Tibial nerve (tissue), 4 donors: ENCODE measurements around the gene MYG1. TPM values are rescaled to one million over a fixed set of nuclear protein-coding genes. Genes with fewer than 3 reads are reported as not detected.

Experiments used
- DNase-seq, 2 donors: peaks; one replicate each; pipeline ENCODE4 v3.0.0-alpha.2; 2019; ENCODE audit warnings: low spot score in 2 of 2
- H3K27ac ChIP-seq, 4 donors: fragments of 200-600 bp; sonication (generic) in 3 of 4; one replicate each; pipeline ENCODE4 v1.5.1; 2017 to 2019; ENCODE audit warnings: mild to moderate bottlenecking in 1 of 4
- H3K27me3 ChIP-seq, 2 donors: fragments of 200-600 bp; sonication (generic) in 1 of 2; one replicate each; pipeline versions ENCODE4 v1.5.1 to v1.6.0; 2017 to 2019
- H3K36me3 ChIP-seq, 3 donors: fragments of 200-600 bp; sonication (generic); one replicate each; pipeline ENCODE4 v1.5.1; 2018 to 2019
- H3K4me1 ChIP-seq, 4 donors: fragments of 200-600 bp; sonication (generic) in 3 of 4; one replicate each; pipeline ENCODE4 v1.5.1; 2017 to 2019
- H3K4me3 ChIP-seq, 4 donors: fragments of 200-600 bp; sonication (generic) in 3 of 4; one replicate each; pipeline ENCODE4 v1.5.1; 2017 to 2019; ENCODE audit warnings: mild to moderate bottlenecking in 1 of 4, moderate library complexity in 1 of 4
- H3K9me3 ChIP-seq, 4 donors: fragments of 200-600 bp; sonication (generic) in 3 of 4; one replicate each; pipeline ENCODE4 v1.5.1; 2017 to 2019
- EP300 ChIP-seq, 2 donors: sonication (generic); formaldehyde crosslinking; IDR thresholded peaks; one replicate each; pipeline ENCODE4 v1.6.1; 2017; ENCODE audit warnings: antibody characterized with exemption in 2 of 2, mild to moderate bottlenecking in 1 of 2
- POLR2A ChIP-seq, 2 donors: fragments of 450-650 bp; IDR thresholded peaks; one replicate each; pipeline ENCODE4 v1.6.1; 2017; ENCODE audit warnings: antibody characterized with exemption in 2 of 2, mild to moderate bottlenecking in 2 of 2, moderate library complexity in 2 of 2
- WGBS, 2 donors: methylation state at CpG; one replicate each; pipeline ENCODE4 v1.1.5; 2018; 5-methylcytosine and 5-hydroxymethylcytosine counted together
- total RNA-seq, 4 donors: library from RNA; depleted of rRNA; stranded (reverse); fragments of >200 nt; gene quantifications; one replicate each; pipeline ENCODE4 v1.1.0, GENCODE V29; 2016
- TF ChIP-seq, protein P1 (sequence below), 5 experiments: fragments of 200-600 bp in 3 of 5; fragments of 450-650 bp in 2 of 5; sonication (generic) in 3 of 5; IDR thresholded peaks; one replicate each; pipeline ENCODE4 v1.5.1; 2016 to 2019; ENCODE audit warnings: antibody characterized with exemption in 5 of 5, mild to moderate bottlenecking in 3 of 5, moderate library complexity in 2 of 5

MYG1 gene
- total RNA-seq, 4 donors from 2014 or later = 49.2 to 82.8 (median 54.3) TPM

DNA sequence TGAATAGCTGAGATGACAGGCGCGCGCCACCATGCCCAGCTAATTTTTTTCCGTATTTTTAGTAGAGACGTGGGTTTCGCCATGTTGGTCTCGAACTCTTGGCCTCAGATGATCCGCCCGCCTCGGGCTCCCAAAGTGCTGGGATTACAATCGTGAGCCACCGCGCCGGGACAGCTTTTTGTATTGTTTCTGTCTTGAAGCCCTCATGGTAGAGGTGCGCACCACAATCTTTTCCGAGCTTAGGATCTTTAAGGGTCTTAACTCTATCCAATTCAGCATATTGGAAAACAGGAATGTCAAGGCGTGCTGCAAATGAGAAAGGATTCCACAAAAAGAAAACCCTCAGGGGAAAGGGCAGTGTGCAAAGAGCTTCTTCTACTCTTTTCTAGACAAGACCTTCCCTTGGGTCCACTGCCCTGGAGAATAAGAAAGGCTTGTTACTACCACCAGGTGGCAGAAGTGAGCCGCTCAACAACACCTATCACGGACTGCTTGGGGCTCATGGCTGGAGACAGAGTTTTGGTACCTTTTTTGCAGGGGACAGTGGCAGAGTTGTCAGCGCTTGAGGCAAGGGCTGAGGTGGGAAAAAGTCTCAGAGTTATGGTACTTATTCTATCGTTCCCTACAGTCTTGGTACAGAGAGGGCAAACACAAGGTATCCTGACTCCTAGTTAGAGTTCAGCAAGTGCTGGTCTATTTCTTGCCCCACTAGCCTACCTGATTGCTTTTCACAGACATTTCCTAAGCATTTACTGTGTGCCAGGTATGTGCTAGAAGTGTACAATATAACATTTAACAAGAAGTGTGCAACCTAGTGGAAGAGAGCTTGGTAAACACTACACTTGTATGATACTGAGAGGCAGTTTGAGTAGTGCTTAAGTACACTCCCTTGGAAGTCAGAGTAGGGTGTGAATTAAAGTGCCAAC, 53.1 kb downstream of the MYG1 start:
- WGBS, 2 donors = 63 to 65% methylated on average over 21 of the region's 21 CpGs
- H3K27me3 ChIP-seq = no peaks in the 10 kb centered on the region
- no peak overlapping the region for H3K27ac ChIP-seq
- H3K4me1 ChIP-seq = peaks cover 0 to 9% (median 0%) of the 10 kb centered on the region in 4 donors
- peak; percentile 68 to 92 for DNase-seq
- TF ChIP-seq EP300 (IDR thresholded peaks at IDR 0.05) = peak in 1 of 2 donors; percentile 35
- TF ChIP-seq POLR2A (IDR thresholded peaks at IDR 0.05) = no peak
- TF ChIP-seq, protein P1, sequence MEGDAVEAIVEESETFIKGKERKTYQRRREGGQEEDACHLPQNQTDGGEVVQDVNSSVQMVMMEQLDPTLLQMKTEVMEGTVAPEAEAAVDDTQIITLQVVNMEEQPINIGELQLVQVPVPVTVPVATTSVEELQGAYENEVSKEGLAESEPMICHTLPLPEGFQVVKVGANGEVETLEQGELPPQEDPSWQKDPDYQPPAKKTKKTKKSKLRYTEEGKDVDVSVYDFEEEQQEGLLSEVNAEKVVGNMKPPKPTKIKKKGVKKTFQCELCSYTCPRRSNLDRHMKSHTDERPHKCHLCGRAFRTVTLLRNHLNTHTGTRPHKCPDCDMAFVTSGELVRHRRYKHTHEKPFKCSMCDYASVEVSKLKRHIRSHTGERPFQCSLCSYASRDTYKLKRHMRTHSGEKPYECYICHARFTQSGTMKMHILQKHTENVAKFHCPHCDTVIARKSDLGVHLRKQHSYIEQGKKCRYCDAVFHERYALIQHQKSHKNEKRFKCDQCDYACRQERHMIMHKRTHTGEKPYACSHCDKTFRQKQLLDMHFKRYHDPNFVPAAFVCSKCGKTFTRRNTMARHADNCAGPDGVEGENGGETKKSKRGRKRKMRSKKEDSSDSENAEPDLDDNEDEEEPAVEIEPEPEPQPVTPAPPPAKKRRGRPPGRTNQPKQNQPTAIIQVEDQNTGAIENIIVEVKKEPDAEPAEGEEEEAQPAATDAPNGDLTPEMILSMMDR (IDR thresholded peaks at IDR 0.05) = peak; percentile 83 to 96 (median 86)
- H3K36me3 ChIP-seq = no peaks in the 10 kb centered on the region
- no peak overlapping the region for H3K4me3 ChIP-seq
- H3K9me3 ChIP-seq = no peaks in the 10 kb centered on the region

DNA sequence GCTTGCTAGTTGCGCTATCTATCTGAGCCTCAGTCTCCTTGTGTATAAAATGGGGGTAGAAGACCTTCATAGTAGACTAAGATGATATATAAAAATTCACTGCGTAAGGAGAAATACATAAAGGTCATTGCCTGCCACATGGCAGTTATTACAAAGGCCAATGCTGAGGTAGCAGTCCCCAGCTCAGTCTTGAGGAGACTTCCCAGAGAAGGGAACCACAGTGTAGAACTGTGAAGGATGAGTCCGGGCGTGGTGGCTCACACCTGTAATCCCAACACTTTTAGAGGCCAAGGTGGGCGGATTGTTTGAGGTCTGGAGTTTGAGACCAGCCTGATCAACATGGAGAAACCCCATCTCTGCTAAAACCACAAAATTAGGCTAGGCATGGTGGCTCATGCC, 53.8 kb downstream of the MYG1 start:
- Histone ChIP-seq H3K36me3 (no peaks in the 10 kb centered on the region), H3K27me3 (no peaks in the 10 kb centered on the region), H3K9me3 (no peaks in the 10 kb centered on the region), H3K4me1 (peaks cover 0 to 9% (median 0%) of the 10 kb centered on the region in 4 donors), H3K27ac (no peak overlapping the region), H3K4me3 (no peak overlapping the region)
- DNase-seq = no peak
- WGBS, 2 donors = 78 to 79% methylated on average over 5 of the region's 5 CpGs
- TF ChIP-seq, protein P1 (IDR thresholded peaks at IDR 0.05) = no peak

DNA sequence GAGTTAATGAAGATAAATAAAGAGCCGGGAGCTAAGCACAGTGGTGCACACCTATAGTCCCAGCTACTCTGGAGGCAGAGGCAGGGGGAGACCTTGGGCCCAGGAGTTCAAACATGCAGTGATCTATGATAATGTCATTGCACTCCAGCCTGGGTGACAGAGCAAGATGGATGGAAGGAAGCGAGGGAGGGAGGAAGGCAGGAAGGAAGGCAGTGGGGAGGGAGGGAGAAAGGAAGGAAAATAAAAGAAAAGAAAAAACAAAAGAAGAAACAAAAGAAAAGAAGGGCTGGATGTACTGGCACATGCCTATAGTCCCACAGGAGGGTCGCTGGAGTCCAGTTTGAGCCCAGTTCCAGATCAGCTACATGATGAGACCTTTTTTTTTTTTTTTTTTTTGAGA, 55.6 kb downstream of the MYG1 start:
- H3K4me3 ChIP-seq = no peak overlapping the region
- no peak overlapping the region for H3K27ac ChIP-seq
- no peaks in the 10 kb centered on the region for H3K36me3 ChIP-seq
- 66 to 71% methylated on average over 3 of the region's 3 CpGs for WGBS, 2 donors
- TF ChIP-seq EP300 (IDR thresholded peaks at IDR 0.05) (no peak), POLR2A (IDR thresholded peaks at IDR 0.05) (no peak)
- TF ChIP-seq, protein P1 (IDR thresholded peaks at IDR 0.05) = no peak
- no peak for DNase-seq
- peaks cover 0 to 9% (median 0%) of the 10 kb centered on the region in 4 donors for H3K4me1 ChIP-seq
- no peaks in the 10 kb centered on the region for H3K27me3 ChIP-seq
- no peaks in the 10 kb centered on the region for H3K9me3 ChIP-seq

Other genes with a start within 250 kb of the MYG1 start
- 100 to 1,000 TPM; 411 to 653 (median 546) TPM for gene TNS2, start 249.6 kb upstream of the MYG1 start, total RNA-seq
- 10 to 100 TPM; 51.8 to 57.0 (median 54.3) TPM for gene SPRYD3, start 220.3 kb upstream of the MYG1 start, total RNA-seq
- 1,000 to 10,000 TPM; 1,043 to 8,473 (median 5,787) TPM for gene IGFBP6, start 202.0 kb upstream of the MYG1 start, total RNA-seq
- 1 to 10 TPM in 1 of 4 donors, under 1 TPM in 3; 0.30 to 2.9 (median 0.72) TPM for gene SOAT2, start 196.2 kb upstream of the MYG1 start, total RNA-seq
- gene ZNF740, start 119.0 kb upstream of the MYG1 start, total RNA-seq = 10 to 100 TPM; 10.2 to 67.7 (median 22.7) TPM
- gene CSAD, start 118.8 kb upstream of the MYG1 start, total RNA-seq = 10 to 100 TPM; 52.4 to 90.6 (median 78.7) TPM
- 10 to 100 TPM in 2 of 4 donors, 1 to 10 TPM in 2; 3.6 to 15.1 (median 8.9) TPM for gene ITGB7, start 92.4 kb upstream of the MYG1 start, total RNA-seq
- gene RARG, start 67.5 kb upstream of the MYG1 start, total RNA-seq = 10 to 100 TPM; 28.0 to 32.3 (median 31.4) TPM
- 1 to 10 TPM in 3 of 4 donors, not detected in 1; 2.2 to 8.7 (median 2.5) TPM for gene ESPL1, start 31.4 kb upstream of the MYG1 start, total RNA-seq
- 100 to 1,000 TPM; 518 to 673 (median 591) TPM for gene PFDN5, start 4.2 kb upstream of the MYG1 start, total RNA-seq
- gene AAAS, start 21.9 kb downstream of the MYG1 start, total RNA-seq = 10 to 100 TPM; 55.5 to 76.8 (median 64.5) TPM
- gene SP7, start 36.7 kb downstream of the MYG1 start, total RNA-seq = under 1 TPM in 1 of 4 donors, not detected in 3; 0.21 TPM
- gene SP1, start 80.5 kb downstream of the MYG1 start, total RNA-seq = 10 to 100 TPM; 45.3 to 81.5 (median 65.0) TPM
- gene AMHR2, start 124.2 kb downstream of the MYG1 start, total RNA-seq = not detected
- gene PRR13, start 142.0 kb downstream of the MYG1 start, total RNA-seq = 100 to 1,000 TPM in 1 of 4 donors, 10 to 100 TPM in 3; 54.6 to 125 (median 57.0) TPM
- 100 to 1,000 TPM; 414 to 583 (median 490) TPM for gene PCBP2, start 152.4 kb downstream of the MYG1 start, total RNA-seq
- gene MAP3K12, start 199.8 kb downstream of the MYG1 start, total RNA-seq = 10 to 100 TPM; 35.6 to 95.1 (median 58.3) TPM
- 10 to 100 TPM; 25.3 to 56.4 (median 36.1) TPM for gene TARBP2, start 201.6 kb downstream of the MYG1 start, total RNA-seq
- gene NPFF, start 207.8 kb downstream of the MYG1 start, total RNA-seq = not detected